ENCODE measurements around the gene SLC47A2. TPM values are rescaled to one million over a fixed set of nuclear protein-coding genes. Genes with fewer than 3 reads are reported as not detected.

The SLC47A2 gene
- total and polyA plus RNA-seq, 2 experiments from 2014 or later, result not detected

DNA sequence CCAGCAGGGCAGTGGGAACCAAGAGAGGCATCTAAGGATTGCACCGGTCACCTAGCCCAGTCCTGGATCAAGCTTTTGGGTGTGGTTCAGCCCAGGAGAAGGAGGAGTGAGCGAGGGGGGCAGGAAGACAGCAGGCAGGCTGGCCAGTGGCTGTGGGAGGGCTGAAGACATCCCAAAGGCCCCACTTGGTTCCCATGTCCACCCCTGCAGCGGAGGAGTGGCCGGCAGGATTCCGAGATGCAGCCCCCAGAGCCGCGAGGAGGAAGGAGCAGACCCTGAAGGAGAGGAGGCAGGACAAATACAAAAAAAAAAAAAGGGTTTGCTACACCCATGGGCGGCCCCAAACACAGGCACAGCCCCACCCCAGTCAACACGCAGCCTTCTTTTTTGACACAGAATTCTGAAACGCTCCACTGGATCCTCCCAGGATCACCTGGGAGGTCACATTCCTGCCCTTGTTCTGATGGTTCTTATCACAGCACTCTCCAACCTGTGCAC, 1.1 kb upstream of the SLC47A2 start:
- no peaks in the 10 kb centered on the region for H3F3A ChIP-seq (replicated peaks; ENCODE audit: low read depth)
- no peak overlapping the region for H3K4me3 ChIP-seq
- H3K36me3 ChIP-seq (ENCODE audit: insufficient read depth), result no peaks in the 10 kb centered on the region
- H3K27ac Mint-ChIP-seq, result no peak overlapping the region
- no peaks in the 10 kb centered on the region for H3K79me2 ChIP-seq (replicated peaks; ENCODE audit: insufficient read depth)
- no peak overlapping the region for H2AFZ ChIP-seq
- H3K4me1 ChIP-seq (ENCODE audit: insufficient read depth), result 0 out of 2 replicates have a peak, but pooled peaks cover 4% of the 10 kb centered on the region
- H4K20me1 ChIP-seq (replicated peaks; ENCODE audit: insufficient read depth), result no peaks in the 10 kb centered on the region
- H3K4me2 ChIP-seq, result no peak overlapping the region
- ATAC-seq, result no peak
- no peaks in the 10 kb centered on the region for H3K27me3 ChIP-seq (ENCODE audit: insufficient read depth)
- no peaks in the 10 kb centered on the region; the same call in 2 of the 3 replicates for H3K9me3 Mint-ChIP-seq
- H3K36me3 Mint-ChIP-seq (ENCODE audit: low read depth), result no peaks in the 10 kb centered on the region
- H3K27me3 Mint-ChIP-seq (ENCODE audit: insufficient read depth, low read depth, poor library complexity), result peaks cover 13% of the 10 kb centered on the region
- no peak overlapping the region for H3K27ac ChIP-seq (ENCODE audit: low read depth)
- no peak for DNase-seq (ENCODE audit: low spot score)
- TF ChIP-seq JUNB (IDR thresholded peaks at IDR 0.05; ENCODE audit: unreplicated experiment), result no peak
- H3K4me1 Mint-ChIP-seq, result peaks cover 14% of the 10 kb centered on the region
- H3K4me3 Mint-ChIP-seq, result no peak overlapping the region
- H3K9me2 ChIP-seq (ENCODE audit: insufficient read depth), result no peaks in the 10 kb centered on the region

DNA sequence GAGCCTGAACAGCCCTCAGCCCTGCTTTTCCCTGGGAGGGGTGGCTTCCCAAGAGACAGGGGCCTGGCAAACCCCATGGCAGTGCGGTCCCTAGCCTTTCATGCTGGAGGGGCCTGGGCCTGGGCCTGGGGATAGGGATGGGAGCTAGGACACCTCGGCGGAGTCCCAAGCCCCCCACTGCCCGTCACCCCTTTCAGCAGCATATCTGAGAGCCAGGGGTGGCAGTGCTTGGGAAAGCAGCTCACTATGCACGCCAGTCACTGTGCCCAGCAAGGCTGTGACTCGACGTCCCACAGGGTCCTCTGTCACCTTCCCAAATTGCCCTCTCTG, 612 bp upstream of the SLC47A2 start:
- H3F3A ChIP-seq (replicated peaks; ENCODE audit: low read depth), result no peaks in the 10 kb centered on the region
- no peaks in the 10 kb centered on the region for H3K36me3 Mint-ChIP-seq (ENCODE audit: low read depth)
- H3K27me3 ChIP-seq (ENCODE audit: insufficient read depth), result no peaks in the 10 kb centered on the region
- no peak overlapping the region for H3K27ac ChIP-seq (ENCODE audit: low read depth)
- no peak overlapping the region for H2AFZ ChIP-seq
- no peaks in the 10 kb centered on the region for H3K36me3 ChIP-seq (ENCODE audit: insufficient read depth)
- H3K4me2 ChIP-seq, result no peak overlapping the region
- H3K9me3 Mint-ChIP-seq, result no peaks in the 10 kb centered on the region; the same call in 2 of the 3 replicates
- DNase-seq (ENCODE audit: low spot score) (no peak), ATAC-seq (no peak)
- no peaks in the 10 kb centered on the region for H3K79me2 ChIP-seq (replicated peaks; ENCODE audit: insufficient read depth)
- no peak overlapping the region for H3K4me3 ChIP-seq
- H3K4me1 ChIP-seq (ENCODE audit: insufficient read depth), result 0 out of 2 replicates have a peak, but pooled peaks cover 6% of the 10 kb centered on the region
- peaks cover 11% of the 10 kb centered on the region for H3K27me3 Mint-ChIP-seq (ENCODE audit: insufficient read depth, low read depth, poor library complexity)
- H4K20me1 ChIP-seq (replicated peaks; ENCODE audit: insufficient read depth), result no peaks in the 10 kb centered on the region
- no peaks in the 10 kb centered on the region for H3K9me2 ChIP-seq (ENCODE audit: insufficient read depth)
- H3K4me1 Mint-ChIP-seq, result peaks cover 16% of the 10 kb centered on the region
- H3K4me3 Mint-ChIP-seq, result no peak overlapping the region
- no peak overlapping the region for H3K27ac Mint-ChIP-seq
- TF ChIP-seq JUNB (IDR thresholded peaks at IDR 0.05; ENCODE audit: unreplicated experiment), result no peak
- TF ChIP-seq, protein P1, sequence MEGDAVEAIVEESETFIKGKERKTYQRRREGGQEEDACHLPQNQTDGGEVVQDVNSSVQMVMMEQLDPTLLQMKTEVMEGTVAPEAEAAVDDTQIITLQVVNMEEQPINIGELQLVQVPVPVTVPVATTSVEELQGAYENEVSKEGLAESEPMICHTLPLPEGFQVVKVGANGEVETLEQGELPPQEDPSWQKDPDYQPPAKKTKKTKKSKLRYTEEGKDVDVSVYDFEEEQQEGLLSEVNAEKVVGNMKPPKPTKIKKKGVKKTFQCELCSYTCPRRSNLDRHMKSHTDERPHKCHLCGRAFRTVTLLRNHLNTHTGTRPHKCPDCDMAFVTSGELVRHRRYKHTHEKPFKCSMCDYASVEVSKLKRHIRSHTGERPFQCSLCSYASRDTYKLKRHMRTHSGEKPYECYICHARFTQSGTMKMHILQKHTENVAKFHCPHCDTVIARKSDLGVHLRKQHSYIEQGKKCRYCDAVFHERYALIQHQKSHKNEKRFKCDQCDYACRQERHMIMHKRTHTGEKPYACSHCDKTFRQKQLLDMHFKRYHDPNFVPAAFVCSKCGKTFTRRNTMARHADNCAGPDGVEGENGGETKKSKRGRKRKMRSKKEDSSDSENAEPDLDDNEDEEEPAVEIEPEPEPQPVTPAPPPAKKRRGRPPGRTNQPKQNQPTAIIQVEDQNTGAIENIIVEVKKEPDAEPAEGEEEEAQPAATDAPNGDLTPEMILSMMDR (conservative IDR thresholded peaks at IDR 0.05; ENCODE audit: low read depth in 2 of 2), result no peak
- TF ChIP-seq POLR2AphosphoS5 (IDR thresholded peaks at IDR 0.05; ENCODE audit: low read depth), result no peak
- no peak for TF ChIP-seq EZH2 (IDR thresholded peaks at IDR 0.05; ENCODE audit: low read depth, unreplicated experiment)
- no peak for TF ChIP-seq NANOG (IDR thresholded peaks at IDR 0.05; ENCODE audit: borderline replicate concordance)
- TF ChIP-seq, protein P2, sequence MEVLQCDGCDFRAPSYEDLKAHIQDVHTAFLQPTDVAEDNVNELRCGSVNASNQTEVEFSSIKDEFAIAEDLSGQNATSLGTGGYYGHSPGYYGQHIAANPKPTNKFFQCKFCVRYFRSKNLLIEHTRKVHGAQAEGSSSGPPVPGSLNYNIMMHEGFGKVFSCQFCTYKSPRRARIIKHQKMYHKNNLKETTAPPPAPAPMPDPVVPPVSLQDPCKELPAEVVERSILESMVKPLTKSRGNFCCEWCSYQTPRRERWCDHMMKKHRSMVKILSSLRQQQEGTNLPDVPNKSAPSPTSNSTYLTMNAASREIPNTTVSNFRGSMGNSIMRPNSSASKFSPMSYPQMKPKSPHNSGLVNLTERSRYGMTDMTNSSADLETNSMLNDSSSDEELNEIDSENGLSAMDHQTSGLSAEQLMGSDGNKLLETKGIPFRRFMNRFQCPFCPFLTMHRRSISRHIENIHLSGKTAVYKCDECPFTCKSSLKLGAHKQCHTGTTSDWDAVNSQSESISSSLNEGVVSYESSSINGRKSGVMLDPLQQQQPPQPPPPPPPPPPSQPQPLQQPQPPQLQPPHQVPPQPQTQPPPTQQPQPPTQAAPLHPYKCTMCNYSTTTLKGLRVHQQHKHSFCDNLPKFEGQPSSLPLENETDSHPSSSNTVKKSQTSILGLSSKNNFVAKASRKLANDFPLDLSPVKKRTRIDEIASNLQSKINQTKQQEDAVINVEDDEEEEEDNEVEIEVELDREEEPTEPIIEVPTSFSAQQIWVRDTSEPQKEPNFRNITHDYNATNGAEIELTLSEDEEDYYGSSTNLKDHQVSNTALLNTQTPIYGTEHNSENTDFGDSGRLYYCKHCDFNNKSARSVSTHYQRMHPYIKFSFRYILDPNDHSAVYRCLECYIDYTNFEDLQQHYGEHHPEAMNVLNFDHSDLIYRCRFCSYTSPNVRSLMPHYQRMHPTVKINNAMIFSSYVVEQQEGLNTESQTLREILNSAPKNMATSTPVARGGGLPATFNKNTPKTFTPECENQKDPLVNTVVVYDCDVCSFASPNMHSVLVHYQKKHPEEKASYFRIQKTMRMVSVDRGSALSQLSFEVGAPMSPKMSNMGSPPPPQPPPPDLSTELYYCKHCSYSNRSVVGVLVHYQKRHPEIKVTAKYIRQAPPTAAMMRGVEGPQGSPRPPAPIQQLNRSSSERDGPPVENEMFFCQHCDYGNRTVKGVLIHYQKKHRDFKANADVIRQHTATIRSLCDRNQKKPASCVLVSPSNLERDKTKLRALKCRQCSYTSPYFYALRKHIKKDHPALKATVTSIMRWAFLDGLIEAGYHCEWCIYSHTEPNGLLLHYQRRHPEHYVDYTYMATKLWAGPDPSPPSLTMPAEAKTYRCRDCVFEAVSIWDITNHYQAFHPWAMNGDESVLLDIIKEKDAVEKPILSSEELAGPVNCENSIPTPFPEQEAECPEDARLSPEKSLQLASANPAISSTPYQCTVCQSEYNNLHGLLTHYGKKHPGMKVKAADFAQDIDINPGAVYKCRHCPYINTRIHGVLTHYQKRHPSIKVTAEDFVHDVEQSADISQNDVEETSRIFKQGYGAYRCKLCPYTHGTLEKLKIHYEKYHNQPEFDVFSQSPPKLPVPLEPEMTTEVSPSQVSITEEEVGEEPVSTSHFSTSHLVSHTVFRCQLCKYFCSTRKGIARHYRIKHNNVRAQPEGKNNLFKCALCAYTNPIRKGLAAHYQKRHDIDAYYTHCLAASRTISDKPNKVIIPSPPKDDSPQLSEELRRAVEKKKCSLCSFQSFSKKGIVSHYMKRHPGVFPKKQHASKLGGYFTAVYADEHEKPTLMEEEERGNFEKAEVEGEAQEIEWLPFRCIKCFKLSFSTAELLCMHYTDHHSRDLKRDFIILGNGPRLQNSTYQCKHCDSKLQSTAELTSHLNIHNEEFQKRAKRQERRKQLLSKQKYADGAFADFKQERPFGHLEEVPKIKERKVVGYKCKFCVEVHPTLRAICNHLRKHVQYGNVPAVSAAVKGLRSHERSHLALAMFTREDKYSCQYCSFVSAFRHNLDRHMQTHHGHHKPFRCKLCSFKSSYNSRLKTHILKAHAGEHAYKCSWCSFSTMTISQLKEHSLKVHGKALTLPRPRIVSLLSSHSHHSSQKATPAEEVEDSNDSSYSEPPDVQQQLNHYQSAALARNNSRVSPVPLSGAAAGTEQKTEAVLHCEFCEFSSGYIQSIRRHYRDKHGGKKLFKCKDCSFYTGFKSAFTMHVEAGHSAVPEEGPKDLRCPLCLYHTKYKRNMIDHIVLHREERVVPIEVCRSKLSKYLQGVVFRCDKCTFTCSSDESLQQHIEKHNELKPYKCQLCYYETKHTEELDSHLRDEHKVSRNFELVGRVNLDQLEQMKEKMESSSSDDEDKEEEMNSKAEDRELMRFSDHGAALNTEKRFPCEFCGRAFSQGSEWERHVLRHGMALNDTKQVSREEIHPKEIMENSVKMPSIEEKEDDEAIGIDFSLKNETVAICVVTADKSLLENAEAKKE (CRISPR knock-in tag; IDR thresholded peaks at IDR 0.05), result no peak
- TF ChIP-seq, protein P3, sequence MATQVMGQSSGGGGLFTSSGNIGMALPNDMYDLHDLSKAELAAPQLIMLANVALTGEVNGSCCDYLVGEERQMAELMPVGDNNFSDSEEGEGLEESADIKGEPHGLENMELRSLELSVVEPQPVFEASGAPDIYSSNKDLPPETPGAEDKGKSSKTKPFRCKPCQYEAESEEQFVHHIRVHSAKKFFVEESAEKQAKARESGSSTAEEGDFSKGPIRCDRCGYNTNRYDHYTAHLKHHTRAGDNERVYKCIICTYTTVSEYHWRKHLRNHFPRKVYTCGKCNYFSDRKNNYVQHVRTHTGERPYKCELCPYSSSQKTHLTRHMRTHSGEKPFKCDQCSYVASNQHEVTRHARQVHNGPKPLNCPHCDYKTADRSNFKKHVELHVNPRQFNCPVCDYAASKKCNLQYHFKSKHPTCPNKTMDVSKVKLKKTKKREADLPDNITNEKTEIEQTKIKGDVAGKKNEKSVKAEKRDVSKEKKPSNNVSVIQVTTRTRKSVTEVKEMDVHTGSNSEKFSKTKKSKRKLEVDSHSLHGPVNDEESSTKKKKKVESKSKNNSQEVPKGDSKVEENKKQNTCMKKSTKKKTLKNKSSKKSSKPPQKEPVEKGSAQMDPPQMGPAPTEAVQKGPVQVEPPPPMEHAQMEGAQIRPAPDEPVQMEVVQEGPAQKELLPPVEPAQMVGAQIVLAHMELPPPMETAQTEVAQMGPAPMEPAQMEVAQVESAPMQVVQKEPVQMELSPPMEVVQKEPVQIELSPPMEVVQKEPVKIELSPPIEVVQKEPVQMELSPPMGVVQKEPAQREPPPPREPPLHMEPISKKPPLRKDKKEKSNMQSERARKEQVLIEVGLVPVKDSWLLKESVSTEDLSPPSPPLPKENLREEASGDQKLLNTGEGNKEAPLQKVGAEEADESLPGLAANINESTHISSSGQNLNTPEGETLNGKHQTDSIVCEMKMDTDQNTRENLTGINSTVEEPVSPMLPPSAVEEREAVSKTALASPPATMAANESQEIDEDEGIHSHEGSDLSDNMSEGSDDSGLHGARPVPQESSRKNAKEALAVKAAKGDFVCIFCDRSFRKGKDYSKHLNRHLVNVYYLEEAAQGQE (IDR thresholded peaks at IDR 0.05; ENCODE audit: unreplicated experiment), result no peak
- no peak for TF ChIP-seq ZNF331 (CRISPR knock-in tag; IDR thresholded peaks at IDR 0.05; ENCODE audit: low read depth)
- TF ChIP-seq EZH2phosphoT487 (IDR thresholded peaks at IDR 0.05; ENCODE audit: unreplicated experiment), result no peak
- TF ChIP-seq STAT1 (IDR thresholded peaks at IDR 0.05; ENCODE audit: unreplicated experiment), result no peak
- no peak for TF ChIP-seq CREB1 (CRISPR knock-in tag; IDR thresholded peaks at IDR 0.05; ENCODE audit: low read depth)
